B cell (primary cell): ENCODE measurements around the gene C2orf81. TPM values are rescaled to one million over a fixed set of nuclear protein-coding genes. Genes with fewer than 3 reads are reported as not detected.

Experiments
- ATAC-seq: fragments of 200-7000 bp; cut with Tn5 transposase; one replicate; pipeline ENCODE4 v1.10.0; 2021; ENCODE audit warnings: low read depth, mild to moderate bottlenecking, moderate number of reproducible peaks, moderate library complexity
- CTCF ChIA-PET: fragments of 350-600 bp; sonication (Branson Sonifier 250); formaldehyde crosslinking; loops from one replicate; lab custom pipeline; 2021; ENCODE audit warnings: antibody characterized with exemption, inconsistent platforms; lab: Charles Lee
- POLR2A ChIA-PET: fragments of 350-600 bp; sonication (Branson Sonifier 250); formaldehyde crosslinking; loops from one replicate; lab custom pipeline; 2021; ENCODE audit warnings: antibody characterized with exemption; lab: Charles Lee
- DNase-seq: peaks from one replicate; pipeline ENCODE4 v3.0.0; 2013
- H2AFZ ChIP-seq: 2 replicates; pipeline ENCODE4 v1.6.1; 2012; ENCODE audit warnings: mild to moderate bottlenecking, low read depth, low read length; ENCODE audit not compliant: insufficient read depth, poor library complexity, severe bottlenecking
- H3K27ac ChIP-seq, 2 donors: 1 replicate in 1 of 2; 2 replicates in 1 of 2; pipeline ENCODE4 v1.5.1; 2012 to 2013; ENCODE audit warnings: low read length in 2 of 2, mild to moderate bottlenecking in 2 of 2, moderate library complexity in 1 of 2
- H3K27me3 ChIP-seq, 4 experiments: fragments of 200-600 bp in 1 of 4; sonication (generic) in 1 of 4; replicated peaks in 1 of 4; 1 replicate in 2 of 4; 2 replicates in 2 of 4; pipeline versions ENCODE4 v1.6.1 to v1.7.0; 2013 to 2016; ENCODE audit warnings: low read length in 3 of 4, mild to moderate bottlenecking in 2 of 4, mixed read lengths in 1 of 4, moderate library complexity in 1 of 4; ENCODE audit not compliant: insufficient read depth in 4 of 4, control insufficient read depth in 3 of 4; ENCODE audit errors: control extremely low read depth in 1 of 4
- H3K36me3 ChIP-seq, 2 experiments: replicated peaks in 1 of 2; 1 replicate in 1 of 2; 2 replicates in 1 of 2; pipeline versions ENCODE4 v1.6.1 to v1.7.1; 2013; ENCODE audit warnings: low read length in 1 of 2; ENCODE audit not compliant: insufficient read depth in 2 of 2, control insufficient read depth in 1 of 2; ENCODE audit errors: control extremely low read depth in 1 of 2, extremely low read depth in 1 of 2
- H3K4me1 ChIP-seq, 2 donors: fragments of 200-600 bp in 1 of 2; sonication (generic) in 1 of 2; 1 replicate in 1 of 2; 2 replicates in 1 of 2; pipeline versions ENCODE4 v1.5.1 to v1.6.1; 2013 to 2017; ENCODE audit warnings: low read length in 2 of 2; ENCODE audit not compliant: control insufficient read depth in 2 of 2, insufficient read depth in 2 of 2
- H3K4me2 ChIP-seq: replicated peaks from 2 replicates; pipeline ENCODE3; 2012; ENCODE audit warnings: mild to moderate bottlenecking, low read depth, low read length; ENCODE audit not compliant: poor library complexity, severe bottlenecking
- H3K4me3 ChIP-seq, 5 experiments: fragments of 200-600 bp in 1 of 5; sonication (generic) in 1 of 5; 1 replicate in 3 of 5; 2 replicates in 2 of 5; pipeline versions ENCODE4 v1.5.1 to v1.7.0; 2011 to 2016; ENCODE audit warnings: low read length in 4 of 5, mild to moderate bottlenecking in 4 of 5, low read depth in 2 of 5, control low read depth in 1 of 5, moderate library complexity in 1 of 5; ENCODE audit not compliant: insufficient read depth in 1 of 5; ENCODE audit errors: control extremely low read depth in 1 of 5, extremely low read depth in 1 of 5
- H3K79me2 ChIP-seq: fragments of 200-600 bp; sonication (generic); one replicate; pipeline ENCODE4 v1.6.0; 2016; ENCODE audit warnings: low read length; ENCODE audit not compliant: control insufficient read depth, insufficient read depth
- H3K9ac ChIP-seq: fragments of 200-600 bp; sonication (generic); 2 replicates; pipeline ENCODE4 v1.6.1; 2017; ENCODE audit warnings: mild to moderate bottlenecking, low read length, moderate library complexity
- H3K9me3 ChIP-seq, 3 donors: one replicate each; pipeline versions ENCODE4 v1.6.1 to v1.7.1; 2013; ENCODE audit warnings: low read length in 2 of 3; ENCODE audit not compliant: control insufficient read depth in 2 of 3, insufficient read depth in 1 of 3; ENCODE audit errors: control extremely low read depth in 1 of 3
- H4K20me1 ChIP-seq: 2 replicates; pipeline ENCODE4 v1.6.0; 2012; ENCODE audit warnings: mild to moderate bottlenecking, low read length; ENCODE audit not compliant: insufficient read depth, control insufficient read depth, poor library complexity, severe bottlenecking
- H3K27ac Mint-ChIP-seq: one replicate; pipeline ENCODE4 v1.8.0; 2021; ENCODE audit warnings: mixed read lengths
- H3K27me3 Mint-ChIP-seq: one replicate; pipeline ENCODE4 v1.8.0; 2021; ENCODE audit warnings: mixed read lengths
- H3K4me1 Mint-ChIP-seq: one replicate; pipeline ENCODE4 v1.8.0; 2021; ENCODE audit warnings: mixed read lengths
- H3K4me3 Mint-ChIP-seq: one replicate; pipeline ENCODE4 v1.8.0; 2021; ENCODE audit warnings: mixed read lengths
- H3K9me3 Mint-ChIP-seq: one replicate; pipeline ENCODE4 v1.8.0; 2022; ENCODE audit warnings: mixed read lengths; ENCODE audit not compliant: insufficient read depth
- EZH2 ChIP-seq: IDR thresholded peaks from 2 replicates; pipeline ENCODE4 v1.6.1; 2012; ENCODE audit warnings: borderline replicate concordance, low read depth, mild to moderate bottlenecking, moderate library complexity, low read length; ENCODE audit not compliant: insufficient read depth, poor library complexity, severe bottlenecking
- WGBS: methylation state at CpG from one replicate; pipeline ENCODE4 v1.1.5; 2013; ENCODE audit warnings: missing lambda C conversion rate; ENCODE audit not compliant: insufficient coverage; 5-methylcytosine and 5-hydroxymethylcytosine counted together
- intact Hi-C: fragments of 100-400 bp; cut with micrococcal nuclease; formaldehyde crosslinking; loops from one replicate; pipeline ENCODE4 v1.10.0; 2022
- polyA plus RNA-seq: library from polyadenylated mRNA; depleted of rRNA; stranded (reverse); fragments of >200 nt; gene quantifications from 2 replicates; pipeline ENCODE4 v1.2.3, GENCODE V29; 2012
- total RNA-seq, 2 donors: library from RNA; stranded (reverse); fragments of 120-200 nt in 1 of 2; gene quantifications; 1 replicate in 1 of 2; 2 replicates in 1 of 2; pipeline versions ENCODE4 v1.2.3 to v1.2.4, GENCODE V29; 2013 to 2022
- TF ChIP-seq, protein P1 (sequence below): fragments of 200-600 bp; IDR thresholded peaks from one replicate; pipeline ENCODE4 v1.8.0; 2022; ENCODE audit warnings: antibody characterized with exemption, mild to moderate bottlenecking

Gene C2orf81
- total and polyA plus RNA-seq, 2 donors (not counting 1 experiment from before 2014, with no cell fraction given), result 5.4 to 8.6 TPM

DNA sequence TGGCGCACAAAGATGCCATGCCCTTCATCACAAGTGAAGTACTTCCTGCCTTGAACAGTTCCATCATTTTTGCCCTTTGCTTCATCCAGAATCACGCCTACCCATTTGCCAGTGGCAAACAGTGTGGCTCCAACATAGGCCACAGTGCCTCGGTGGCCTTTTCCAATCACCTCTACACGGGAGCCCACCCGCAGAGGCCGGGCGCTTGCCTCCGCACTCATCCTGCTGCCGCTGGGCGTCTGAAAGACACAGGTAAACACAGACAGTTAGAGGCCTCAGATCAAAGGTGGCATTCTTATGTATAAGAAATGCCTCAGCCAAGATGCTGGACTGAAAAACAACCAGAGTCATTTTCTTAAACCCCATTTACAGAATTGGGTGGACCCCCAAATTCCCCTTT is 43.4 kb downstream of the C2orf81 start:
- Mint-ChIP-seq H3K27me3 (no peaks in the 10 kb centered on the region), H3K27ac (no peak overlapping the region), H3K4me3 (no peak overlapping the region), H3K9me3 (no peaks in the 10 kb centered on the region), H3K4me1 (peaks cover 19% of the 10 kb centered on the region)
- WGBS, result 98% methylated on average over 10 of the region's 10 CpGs
- no peak overlapping the region for H3K4me3 ChIP-seq
- H3K36me3 ChIP-seq, result peaks cover 3 to 29% of the 10 kb centered on the region in 2 experiments
- ChIA-PET CTCF (no interaction called here), POLR2A (no interaction called here)
- H3K9ac ChIP-seq, result no peak overlapping the region
- H3K27me3 ChIP-seq, result no peaks in the 10 kb centered on the region
- H3K4me1 ChIP-seq, result peaks cover 10 to 13% of the 10 kb centered on the region in 2 donors
- peaks cover 71% of the 10 kb centered on the region for H4K20me1 ChIP-seq
- no peak overlapping the region for H3K4me2 ChIP-seq
- TF ChIP-seq, protein P1, sequence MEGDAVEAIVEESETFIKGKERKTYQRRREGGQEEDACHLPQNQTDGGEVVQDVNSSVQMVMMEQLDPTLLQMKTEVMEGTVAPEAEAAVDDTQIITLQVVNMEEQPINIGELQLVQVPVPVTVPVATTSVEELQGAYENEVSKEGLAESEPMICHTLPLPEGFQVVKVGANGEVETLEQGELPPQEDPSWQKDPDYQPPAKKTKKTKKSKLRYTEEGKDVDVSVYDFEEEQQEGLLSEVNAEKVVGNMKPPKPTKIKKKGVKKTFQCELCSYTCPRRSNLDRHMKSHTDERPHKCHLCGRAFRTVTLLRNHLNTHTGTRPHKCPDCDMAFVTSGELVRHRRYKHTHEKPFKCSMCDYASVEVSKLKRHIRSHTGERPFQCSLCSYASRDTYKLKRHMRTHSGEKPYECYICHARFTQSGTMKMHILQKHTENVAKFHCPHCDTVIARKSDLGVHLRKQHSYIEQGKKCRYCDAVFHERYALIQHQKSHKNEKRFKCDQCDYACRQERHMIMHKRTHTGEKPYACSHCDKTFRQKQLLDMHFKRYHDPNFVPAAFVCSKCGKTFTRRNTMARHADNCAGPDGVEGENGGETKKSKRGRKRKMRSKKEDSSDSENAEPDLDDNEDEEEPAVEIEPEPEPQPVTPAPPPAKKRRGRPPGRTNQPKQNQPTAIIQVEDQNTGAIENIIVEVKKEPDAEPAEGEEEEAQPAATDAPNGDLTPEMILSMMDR, result no peak
- TF ChIP-seq EZH2, result no peak
- H3K9me3 ChIP-seq, result no peaks in the 10 kb centered on the region
- no peak overlapping the region for H3K27ac ChIP-seq
- no peak overlapping the region for H2AFZ ChIP-seq
- ATAC-seq (no peak), DNase-seq (no peak)
- intact Hi-C loops, result no loop called here
- peaks cover 38% of the 10 kb centered on the region for H3K79me2 ChIP-seq

DNA sequence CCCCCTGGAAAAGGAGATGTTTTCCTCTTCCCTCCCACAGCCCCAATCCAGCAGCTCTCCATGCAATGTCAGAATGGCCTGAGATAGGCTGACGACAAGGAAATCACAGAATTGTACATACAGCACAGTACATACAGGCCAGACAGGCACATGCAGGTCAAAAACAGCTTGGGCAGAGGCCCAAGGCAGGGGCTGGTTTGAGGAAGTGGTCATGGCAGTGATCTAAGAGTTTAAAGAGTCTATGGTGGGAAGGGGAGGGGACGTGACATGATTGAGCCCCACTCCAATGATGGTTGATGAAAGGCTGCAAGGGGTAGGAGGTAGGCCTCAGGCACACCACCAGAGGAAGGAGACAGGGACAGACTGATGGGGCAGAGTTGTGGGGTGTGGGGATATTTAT is 45.6 kb downstream of the C2orf81 start:
- no peak overlapping the region for H3K4me2 ChIP-seq
- Mint-ChIP-seq H3K27me3 (no peaks in the 10 kb centered on the region), H3K27ac (no peak overlapping the region), H3K4me1 (peaks cover 14% of the 10 kb centered on the region), H3K4me3 (no peak overlapping the region), H3K9me3 (no peaks in the 10 kb centered on the region)
- H3K79me2 ChIP-seq, result peaks cover 19% of the 10 kb centered on the region
- no peak for ATAC-seq
- H3K36me3 ChIP-seq, result peaks cover 3 to 47% of the 10 kb centered on the region in 2 experiments
- ChIA-PET POLR2A (no interaction called here), CTCF (interaction anchor here (3.4 kb wide), 1 partner anchor 41 kb away, joined by 10 read pairs; no protein-coding TSS in a partner anchor)
- no peak overlapping the region for H2AFZ ChIP-seq
- peaks cover 10 to 13% of the 10 kb centered on the region in 2 donors for H3K4me1 ChIP-seq
- H4K20me1 ChIP-seq, result peaks cover 53% of the 10 kb centered on the region
- intact Hi-C loops, result no loop called here
- H3K9me3 ChIP-seq, result no peaks in the 10 kb centered on the region
- DNase-seq, result no peak
- H3K27me3 ChIP-seq, result no peaks in the 10 kb centered on the region
- H3K4me3 ChIP-seq, result no peak overlapping the region
- H3K9ac ChIP-seq, result no peak overlapping the region
- WGBS, result 69% methylated on average over 1 of the region's 2 CpGs
- TF ChIP-seq, protein P1, result no peak
- no peak for TF ChIP-seq EZH2
- H3K27ac ChIP-seq, result no peak overlapping the region
